Fibroblast of gingiva (primary cell): ENCODE results near the gene ABCB10.
"Not testable (repeated sequence)": the region's sequence is repeated elsewhere in the genome, so short reads cannot be mapped to it uniquely, and the experiment has no call there.

ENCODE experiments used
- DNase-seq: peaks from one replicate; pipeline ENCODE4 v3.0.0-alpha.2; 2011; ENCODE audit warnings: low read depth

The ABCB10 gene

GRCh38 chr1:229536982-229537381 is 21.5 kb downstream of the ABCB10 start:
- no peak for DNase-seq

GRCh38 chr1:229535230-229535629 is 23.3 kb downstream of the ABCB10 start:
- DNase-seq: no peak

- no peak for DNase-seq
Measured at GRCh38 chr1:229531326-229531725, 27.2 kb downstream of the ABCB10 start.

- no peak for DNase-seq
Measured at GRCh38 chr1:229529639-229530038, 28.9 kb downstream of the ABCB10 start.

- DNase-seq: no peak
Measured at GRCh38 chr1:229526695-229527094, 31.8 kb downstream of the ABCB10 start.

- DNase-seq: no peak
Measured at GRCh38 chr1:229523052-229523451, 35.5 kb downstream of the ABCB10 start.

GRCh38 chr1:229514578-229515275 is 43.8 kb downstream of the ABCB10 start:
- peak; percentile 70 for DNase-seq

GRCh38 chr1:229511625-229512024 is 46.9 kb downstream of the ABCB10 start:
- not testable (repeated sequence) for DNase-seq

GRCh38 chr1:229511201-229511600 is 47.3 kb downstream of the ABCB10 start:
- not testable (repeated sequence) for DNase-seq

GRCh38 chr1:229509576-229509975 is 48.9 kb downstream of the ABCB10 start:
- DNase-seq: no peak

GRCh38 chr1:229508823-229509337 is 49.6 kb downstream of the ABCB10 start:
- DNase-seq: no peak

GRCh38 chr1:229507951-229508822 is 50.3 kb downstream of the ABCB10 start, which contains the start of gene NUP133:
Gene NUP133 (minus strand): TSS chr1:229508341. CDS start chr1:229508249, 92 bp downstream.
- peak; percentile 97 for DNase-seq

GRCh38 chr1:229507502-229507901 is 51.0 kb downstream of the ABCB10 start:
- DNase-seq: no peak

- no peak for DNase-seq
Measured at GRCh38 chr1:229506633-229507032, 51.9 kb downstream of the ABCB10 start.

- DNase-seq: no peak
Measured at GRCh38 chr1:229495782-229496181, 62.7 kb downstream of the ABCB10 start.

- DNase-seq: no peak
Measured at GRCh38 chr1:229487181-229487580, 71.3 kb downstream of the ABCB10 start.

GRCh38 chr1:229485318-229485717 is 73.2 kb downstream of the ABCB10 start:
- DNase-seq: no peak

GRCh38 chr1:229482511-229482910 is 76.0 kb downstream of the ABCB10 start:
- DNase-seq: no peak

- DNase-seq: no peak
Measured at GRCh38 chr1:229480495-229480894, 78.0 kb downstream of the ABCB10 start.

- DNase-seq: no peak
Measured at GRCh38 chr1:229479660-229480399, 78.7 kb downstream of the ABCB10 start.

- no peak for DNase-seq
Measured at GRCh38 chr1:229478852-229479251, 79.7 kb downstream of the ABCB10 start.

GRCh38 chr1:229475859-229476258 is 82.6 kb downstream of the ABCB10 start:
- not testable (repeated sequence) for DNase-seq
